ENCODE results near the gene MACROH2A1. TPM values are rescaled to one million over a fixed set of nuclear protein-coding genes. Genes with fewer than 3 reads are reported as not detected.

Gene MACROH2A1
- total RNA-seq, 1 donor from 2014 or later, result 319 TPM

GRCh38 chr5:135399794-135400542 lies 937 bp upstream of the MACROH2A1 start:
- TF ChIP-seq CTCF (IDR thresholded peaks at IDR 0.05; ENCODE audit: unreplicated experiment), result no peak
- peak overlapping the region; percentile 96 for H3K27ac Mint-ChIP-seq
- H3K36me3 Mint-ChIP-seq (ENCODE audit: insufficient read depth), result no peaks in the 10 kb centered on the region
- DNase-seq (ENCODE audit: low spot score, unreplicated experiment), result no peak
- H3K4me3 Mint-ChIP-seq (ENCODE audit: low read depth), result peak overlapping the region; percentile 84
- no peaks in the 10 kb centered on the region for H3K9me3 Mint-ChIP-seq (ENCODE audit: low read depth)
- peaks cover 50% of the 10 kb centered on the region for H3K4me1 Mint-ChIP-seq (ENCODE audit: low read depth)
- no peaks in the 10 kb centered on the region for H3K27me3 Mint-ChIP-seq

- DNase-seq (ENCODE audit: low spot score, unreplicated experiment), result no peak
- no peak for TF ChIP-seq CTCF (IDR thresholded peaks at IDR 0.05; ENCODE audit: unreplicated experiment)
- peak overlapping the region; percentile 85 for H3K4me3 Mint-ChIP-seq (ENCODE audit: low read depth)
- no peaks in the 10 kb centered on the region for H3K27me3 Mint-ChIP-seq
- H3K9me3 Mint-ChIP-seq (ENCODE audit: low read depth), result no peaks in the 10 kb centered on the region
- H3K36me3 Mint-ChIP-seq (ENCODE audit: insufficient read depth), result no peaks in the 10 kb centered on the region
- H3K4me1 Mint-ChIP-seq (ENCODE audit: low read depth), result peaks cover 62% of the 10 kb centered on the region
- H3K27ac Mint-ChIP-seq, result peak overlapping the region; percentile 95
These were observed 724 bp downstream of the MACROH2A1 start for GRCh38 chr5:135398160-135398854.

GRCh38 chr5:135397084-135397483 lies 1.9 kb downstream of the MACROH2A1 start:
- Mint-ChIP-seq H3K4me1 (ENCODE audit: low read depth) (peaks cover 70% of the 10 kb centered on the region), H3K27me3 (no peaks in the 10 kb centered on the region), H3K9me3 (ENCODE audit: low read depth) (no peaks in the 10 kb centered on the region), H3K4me3 (ENCODE audit: low read depth) (peak overlapping the region; percentile 85), H3K27ac (peak overlapping the region; percentile 62), H3K36me3 (ENCODE audit: insufficient read depth) (peaks cover 2% of the 10 kb centered on the region)
- no peak for DNase-seq (ENCODE audit: low spot score, unreplicated experiment)
- no peak for TF ChIP-seq CTCF (IDR thresholded peaks at IDR 0.05; ENCODE audit: unreplicated experiment)

- Mint-ChIP-seq H3K4me1 (ENCODE audit: low read depth) (peaks cover 74% of the 10 kb centered on the region), H3K27me3 (no peaks in the 10 kb centered on the region), H3K9me3 (ENCODE audit: low read depth) (no peaks in the 10 kb centered on the region), H3K4me3 (ENCODE audit: low read depth) (peak overlapping the region; percentile 85), H3K36me3 (ENCODE audit: insufficient read depth) (peaks cover 2% of the 10 kb centered on the region), H3K27ac (peak overlapping the region; percentile 30)
- TF ChIP-seq CTCF (IDR thresholded peaks at IDR 0.05; ENCODE audit: unreplicated experiment), result no peak
- no peak for DNase-seq (ENCODE audit: low spot score, unreplicated experiment)
These were observed 2.5 kb downstream of the MACROH2A1 start for GRCh38 chr5:135396459-135397055.

- Mint-ChIP-seq H3K4me1 (ENCODE audit: low read depth) (peaks cover 75% of the 10 kb centered on the region), H3K27me3 (no peaks in the 10 kb centered on the region), H3K4me3 (ENCODE audit: low read depth) (no peak overlapping the region), H3K27ac (peak overlapping the region; percentile 18), H3K9me3 (ENCODE audit: low read depth) (no peaks in the 10 kb centered on the region), H3K36me3 (ENCODE audit: insufficient read depth) (peaks cover 2% of the 10 kb centered on the region)
- TF ChIP-seq CTCF (IDR thresholded peaks at IDR 0.05; ENCODE audit: unreplicated experiment), result no peak
- DNase-seq (ENCODE audit: low spot score, unreplicated experiment), result no peak
These were observed 3.2 kb downstream of the MACROH2A1 start for GRCh38 chr5:135395866-135396265.

All from progenitor cell of endocrine pancreas (in vitro differentiated cells).